HG02870 (cell line): Measurements from ENCODE around the gene LEP.
"Not testable (repeated sequence)": the region's sequence is repeated elsewhere in the genome, so short reads cannot be mapped to it uniquely, and the experiment has no call there.

ENCODE experiments used
- ATAC-seq: cut with Tn5 transposase; IDR thresholded peaks from one replicate; pipeline ENCODE4 v1.9.1; 2021; ENCODE audit warnings: mild to moderate bottlenecking, moderate library complexity; ENCODE audit not compliant: unreplicated experiment

The LEP gene

GRCh38 chr7:128210590-128211570 is 30.2 kb upstream of the LEP start:
- ATAC-seq = no peak

DNA sequence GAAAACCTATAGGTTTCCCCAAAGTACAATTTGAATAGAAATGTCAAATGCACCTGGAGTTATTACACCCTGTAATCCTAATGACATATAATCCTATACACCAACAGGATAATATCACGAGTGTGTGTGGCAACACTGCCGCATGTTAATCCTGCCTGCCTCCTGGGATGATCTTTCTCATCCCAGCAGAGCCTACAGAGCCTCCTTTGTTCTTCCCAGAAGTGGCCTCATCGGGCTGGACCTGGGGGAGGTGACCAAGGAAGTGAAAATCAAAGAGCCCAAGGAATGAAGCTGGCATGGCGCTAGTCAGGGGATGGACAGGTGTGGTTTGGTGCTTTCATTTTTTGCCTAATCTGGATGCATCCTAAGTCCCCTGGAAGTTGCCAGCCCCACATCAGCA is 29.5 kb upstream of the LEP start:
- ATAC-seq = no peak

- ATAC-seq = no peak
These were observed 26.6 kb upstream of the LEP start for GRCh38 chr7:128214463-128214862.

GRCh38 chr7:128215281-128215680 is 25.8 kb upstream of the LEP start:
- no peak for ATAC-seq

DNA sequence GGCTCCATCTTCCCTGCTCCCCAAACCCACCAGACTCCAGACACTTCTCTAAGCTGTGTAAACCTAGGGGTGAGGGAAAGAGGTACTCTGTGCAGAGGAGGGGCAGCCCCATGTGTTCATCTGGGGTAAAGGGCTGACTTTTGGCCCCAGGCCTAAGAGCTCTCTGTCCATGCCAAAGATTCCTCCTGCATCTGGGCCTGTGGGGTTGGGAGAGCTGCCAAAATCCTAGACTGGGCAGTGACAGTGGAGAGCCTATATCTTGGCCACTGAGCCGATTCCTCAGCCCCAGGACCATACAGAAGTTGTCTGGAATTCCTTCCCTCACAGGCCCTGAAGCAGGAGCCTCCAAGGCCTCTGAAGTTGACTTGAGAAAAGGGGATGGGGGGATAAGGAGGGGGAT is 25.3 kb upstream of the LEP start:
- no peak for ATAC-seq

DNA sequence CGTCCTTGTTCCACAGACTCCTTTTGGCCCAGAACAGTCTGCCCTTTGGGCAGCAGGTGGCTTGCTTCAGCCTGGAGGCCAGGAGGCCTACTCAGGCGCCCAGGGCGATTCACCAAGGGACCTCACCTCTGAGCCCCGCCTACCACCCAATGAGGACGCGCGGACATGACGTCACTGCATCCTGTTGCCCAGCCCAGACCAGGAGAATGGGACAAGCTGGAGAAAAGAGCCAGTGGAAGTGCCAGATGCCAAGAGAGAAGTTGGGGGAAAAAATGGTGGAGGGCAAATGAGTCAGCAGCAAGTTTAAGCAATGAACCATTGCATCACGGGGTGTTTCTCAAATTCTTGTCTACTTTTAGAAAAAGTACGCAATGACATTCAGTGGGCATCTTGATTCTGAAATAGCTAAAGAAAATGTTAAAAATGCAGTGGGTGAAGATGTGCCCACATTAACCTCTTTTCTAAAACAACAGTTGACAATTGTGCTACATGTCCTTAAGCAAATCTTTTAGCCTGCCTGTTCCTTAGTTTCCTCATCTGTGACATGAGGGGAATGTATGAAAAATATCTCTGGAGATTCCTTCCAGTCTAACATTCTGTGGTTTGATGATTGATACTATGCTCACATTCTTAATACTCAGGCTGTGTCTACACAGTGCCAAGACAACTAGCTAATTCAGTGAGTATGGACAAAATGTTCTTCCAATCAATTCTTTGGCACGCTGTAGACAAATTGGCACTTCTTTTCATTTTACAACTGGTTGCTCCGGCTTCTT is 23.9 kb upstream of the LEP start:
- ATAC-seq = no peak

DNA sequence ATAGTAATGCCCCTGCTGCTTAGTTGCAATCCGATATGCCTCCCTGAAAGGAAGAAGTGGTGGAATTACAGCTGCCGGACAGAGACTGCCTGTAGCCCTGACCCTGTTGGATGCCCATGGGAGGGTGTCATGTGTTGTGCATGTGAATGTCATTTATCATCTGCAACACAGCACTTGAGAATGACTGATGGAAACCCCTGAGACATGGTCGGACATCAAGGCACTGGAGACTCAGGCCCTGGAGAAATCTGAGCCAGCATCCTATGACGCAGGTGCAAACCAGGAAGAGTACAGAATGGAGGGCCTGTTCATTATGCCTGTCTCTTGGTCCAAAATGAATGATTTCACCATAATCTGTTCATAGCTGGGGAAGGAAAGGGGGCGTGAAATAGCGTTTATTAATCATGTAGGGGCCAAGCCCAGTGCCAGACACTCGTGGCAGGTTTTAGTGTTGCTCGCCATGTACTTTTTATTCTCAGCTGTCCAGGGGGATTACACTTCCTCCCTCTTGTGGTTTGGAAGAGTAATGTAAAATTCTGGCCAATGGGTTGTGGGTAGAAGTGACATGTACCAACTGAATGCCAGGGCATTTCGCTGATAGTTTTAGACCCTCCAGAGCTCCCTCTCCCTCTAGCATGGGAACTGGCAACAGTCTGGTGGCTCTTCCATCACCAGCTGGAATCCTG is 23.0 kb upstream of the LEP start:
- ATAC-seq = no peak

- ATAC-seq = no peak
These were observed 21.4 kb upstream of the LEP start for GRCh38 chr7:128219636-128220035.

GRCh38 chr7:128221929-128222403 is 19.1 kb upstream of the LEP start:
- ATAC-seq = no peak

GRCh38 chr7:128226132-128226980 is 14.7 kb upstream of the LEP start:
- ATAC-seq = no peak

GRCh38 chr7:128227271-128227670 is 13.8 kb upstream of the LEP start:
- no peak for ATAC-seq

DNA sequence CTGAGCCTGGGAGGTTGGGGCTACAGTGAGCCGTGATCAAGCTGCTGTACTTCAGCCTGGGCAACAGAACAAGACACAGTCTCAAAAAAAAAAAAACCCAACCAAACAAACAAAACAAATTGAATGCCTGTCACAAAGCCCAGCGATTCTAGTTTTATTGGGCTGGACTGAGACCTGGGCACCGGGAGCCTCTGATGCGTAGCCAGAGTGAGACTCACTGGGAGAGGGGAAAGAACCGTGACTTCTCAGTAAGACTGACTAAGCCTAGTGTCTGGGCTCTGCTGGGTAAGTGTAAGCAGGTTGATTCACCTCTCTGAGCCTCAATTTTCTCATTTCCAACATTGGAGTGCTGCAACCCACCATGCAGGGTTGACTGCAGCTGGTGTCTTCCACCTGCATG is 10.1 kb upstream of the LEP start:
- no peak for ATAC-seq

DNA sequence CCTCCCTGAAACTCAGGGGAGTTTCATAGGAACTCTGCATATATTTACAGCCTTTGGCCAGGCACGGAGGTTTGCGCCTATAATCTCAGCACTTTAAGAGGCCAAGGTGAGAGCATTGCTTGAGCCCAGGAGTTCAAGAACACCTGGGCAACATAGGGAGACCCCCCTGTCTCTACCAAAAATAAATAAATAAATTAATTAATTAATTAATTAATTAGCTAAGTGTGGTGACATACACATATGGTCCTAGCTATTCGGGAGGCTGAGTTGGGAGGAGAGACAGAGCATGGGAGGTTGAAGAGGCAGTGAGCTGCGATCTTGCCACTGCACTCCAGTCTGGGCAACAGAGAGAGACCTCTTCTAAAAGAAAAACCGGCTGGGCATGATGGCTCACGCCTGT is 9.4 kb upstream of the LEP start:
- no peak for ATAC-seq

DNA sequence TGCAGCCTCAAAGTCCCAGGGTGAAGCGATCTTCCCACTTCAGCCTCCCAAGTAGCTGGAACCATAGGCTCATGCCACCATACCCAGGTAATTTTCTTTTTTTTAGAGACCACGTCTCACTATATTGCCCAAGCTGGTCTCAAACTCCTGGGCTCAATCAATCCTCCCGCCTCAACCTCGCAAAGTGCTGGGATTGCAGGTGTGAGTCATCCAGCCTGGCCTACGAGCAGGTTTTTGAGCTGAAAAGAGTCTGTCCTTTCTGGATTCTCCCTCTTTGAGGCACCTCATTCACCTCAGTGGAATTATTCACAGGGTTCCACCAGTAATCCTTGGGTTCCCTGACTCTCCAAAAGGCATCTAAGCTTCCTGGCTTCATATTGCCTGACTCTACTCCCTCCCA is 7.6 kb upstream of the LEP start:
- no peak for ATAC-seq

GRCh38 chr7:128234476-128235026 is 6.5 kb upstream of the LEP start:
- ATAC-seq = no peak

- no peak for ATAC-seq
These were observed 5.6 kb upstream of the LEP start for GRCh38 chr7:128235471-128235870.

DNA sequence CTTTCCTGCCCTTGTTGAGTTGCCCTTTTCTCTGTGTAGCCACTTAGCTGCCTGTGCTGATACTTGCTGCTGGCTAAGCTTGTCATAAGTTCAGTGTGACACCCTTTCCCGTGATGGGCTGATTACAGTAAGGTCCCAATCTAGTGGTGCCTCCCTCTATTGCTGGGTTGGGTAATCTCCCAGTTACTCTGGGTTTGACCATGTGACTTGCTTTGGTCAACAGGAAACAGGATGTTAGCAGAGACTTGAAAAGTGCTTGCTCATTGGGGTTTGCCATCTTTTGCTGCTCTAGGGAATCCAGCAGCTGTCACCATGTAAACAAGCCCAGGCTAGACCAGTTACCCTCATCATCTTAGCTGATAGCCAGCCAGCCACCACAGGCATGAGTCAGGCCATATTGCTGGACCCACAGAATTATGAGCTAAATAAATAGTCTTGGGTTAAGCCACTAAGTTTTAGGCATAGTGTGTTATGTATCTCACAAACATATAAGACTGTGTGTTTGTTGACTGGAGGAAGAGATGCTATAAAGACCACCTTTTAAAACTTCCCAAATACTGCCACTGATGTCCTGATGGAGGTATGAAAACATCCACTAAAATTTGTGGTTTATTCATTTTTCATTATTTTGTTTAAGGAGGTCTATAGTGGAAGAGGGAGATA is 4.0 kb upstream of the LEP start:
- ATAC-seq = no peak

DNA sequence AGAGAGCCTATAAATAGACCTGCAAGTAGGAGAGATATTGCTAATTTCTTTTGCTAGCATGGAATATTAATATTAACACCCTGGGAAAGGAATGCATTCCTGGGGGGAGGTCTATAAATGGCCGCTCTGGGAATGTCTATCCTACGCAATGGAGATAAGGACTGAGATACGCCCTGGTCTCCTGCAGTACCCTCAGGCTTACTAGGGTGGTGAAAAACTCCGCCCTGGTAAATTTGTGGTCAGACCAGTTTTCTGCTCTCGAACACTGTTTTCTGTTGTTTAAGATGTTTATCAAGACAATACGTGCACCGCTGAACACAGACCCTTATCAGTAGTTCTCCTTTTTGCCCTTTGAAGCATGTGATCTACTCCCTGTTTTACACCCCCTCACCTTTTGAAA is 1.9 kb upstream of the LEP start:
- ATAC-seq = not testable (repeated sequence)

- ATAC-seq = no peak
These were observed 1.6 kb downstream of the LEP start for GRCh38 chr7:128242661-128243060.

DNA sequence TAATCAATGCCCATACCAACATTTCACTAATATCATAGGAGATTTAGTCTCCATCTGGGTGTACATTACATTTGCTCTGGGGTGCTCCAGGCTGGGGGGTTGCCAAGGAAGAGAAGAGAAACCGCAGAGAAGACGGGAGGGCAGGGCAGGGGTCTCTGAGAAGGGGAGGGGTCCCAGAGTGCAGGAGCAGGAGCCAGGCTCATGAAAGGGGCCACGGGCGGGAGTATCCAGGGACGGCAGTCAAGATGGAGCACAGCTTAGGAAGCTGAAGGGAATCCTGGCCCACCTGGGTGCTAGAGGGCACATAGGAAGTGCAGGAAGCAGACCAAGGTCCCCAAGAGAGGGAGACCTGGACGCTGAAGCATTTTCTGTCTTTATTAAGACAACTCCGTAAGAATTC is 2.2 kb downstream of the LEP start:
- no peak for ATAC-seq
